HepG2 (cell line): ENCODE measurements around the gene HS6ST1.

Experiments used
- DPF2 ChIP-seq: sonication (generic); formaldehyde crosslinking; IDR thresholded peaks from 2 replicates; pipeline ENCODE4 v1.4.0; 2020; ENCODE audit warnings: mild to moderate bottlenecking, low read depth, missing genetic modification reagents, borderline replicate concordance
- GABPA ChIP-seq, 2 experiments: IDR thresholded peaks; 2 replicates each; pipeline ENCODE4 v1.6.1; 2011 to 2016; ENCODE audit warnings: low read depth in 2 of 2, low read length in 1 of 2, missing biosample characterization in 1 of 2, missing genetic modification characterization in 1 of 2
- JUN ChIP-seq: sonication (generic); formaldehyde crosslinking; IDR thresholded peaks from 2 replicates; pipeline ENCODE4 v1.4.0; 2020; ENCODE audit warnings: mild to moderate bottlenecking, missing genetic modification reagents
- KLF16 ChIP-seq, 2 experiments: sonication (generic) in 1 of 2; formaldehyde crosslinking in 1 of 2; IDR thresholded peaks; 2 replicates each; pipeline versions ENCODE4 v1.6.1 to v1.8.0; 2016 to 2023; ENCODE audit warnings: missing genetic modification reagents in 2 of 2, missing compliant biosample characterization in 1 of 2
- ZNF446 ChIP-seq: sonication (generic); formaldehyde crosslinking; IDR thresholded peaks from 2 replicates; pipeline ENCODE4 v1.5.0; 2020; ENCODE audit warnings: mild to moderate bottlenecking, missing genetic modification reagents

DNA sequence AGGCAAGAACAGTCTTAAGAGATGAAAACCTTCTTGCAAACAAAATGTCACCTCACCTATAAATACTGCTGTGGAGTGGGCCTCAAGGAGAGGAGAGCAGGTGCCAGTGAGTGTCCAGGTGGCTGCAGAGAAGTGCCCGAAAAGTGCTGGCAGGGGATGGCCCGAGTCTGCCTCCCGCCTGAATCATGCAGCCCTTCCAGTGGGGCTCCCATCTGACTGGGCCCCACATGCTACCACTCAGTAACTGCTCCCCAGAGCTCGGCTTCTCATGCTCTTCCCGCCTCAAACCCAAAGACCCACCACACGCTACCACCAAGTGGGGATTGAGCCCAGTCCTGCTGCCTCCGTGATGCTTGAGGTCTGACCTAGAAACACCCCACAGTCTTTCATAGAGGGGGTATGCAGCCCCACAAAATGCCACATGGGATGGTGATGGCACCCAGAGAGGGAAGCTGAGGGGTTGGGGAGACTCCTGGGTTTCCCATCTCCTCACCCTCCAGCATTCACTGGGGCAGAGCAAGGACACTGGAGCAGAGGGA, 7.4 kb downstream of the HS6ST1 start:
- no peak for TF ChIP-seq ZNF446 (CRISPR knock-in tag)
- no peak for TF ChIP-seq GABPA (IDR thresholded peaks at IDR 0.05; ENCODE audit: low read depth, low read length)
- TF ChIP-seq GABPA (CRISPR knock-in tag; IDR thresholded peaks at IDR 0.05; ENCODE audit: low read depth): no peak
- no peak for TF ChIP-seq KLF16 (CRISPR knock-in tag; IDR thresholded peaks at IDR 0.05)
- TF ChIP-seq JUN: no peak
- TF ChIP-seq DPF2: no peak
